DMS 273 (cell line): ENCODE results near the gene KRTAP5-2.

Experiments used
- DNase-seq: peaks from one replicate; lab custom pipeline; 2025; ENCODE audit not compliant: unreplicated experiment; lab: John Stamatoyannopoulos, UW

KRTAP5-2 gene

DNA sequence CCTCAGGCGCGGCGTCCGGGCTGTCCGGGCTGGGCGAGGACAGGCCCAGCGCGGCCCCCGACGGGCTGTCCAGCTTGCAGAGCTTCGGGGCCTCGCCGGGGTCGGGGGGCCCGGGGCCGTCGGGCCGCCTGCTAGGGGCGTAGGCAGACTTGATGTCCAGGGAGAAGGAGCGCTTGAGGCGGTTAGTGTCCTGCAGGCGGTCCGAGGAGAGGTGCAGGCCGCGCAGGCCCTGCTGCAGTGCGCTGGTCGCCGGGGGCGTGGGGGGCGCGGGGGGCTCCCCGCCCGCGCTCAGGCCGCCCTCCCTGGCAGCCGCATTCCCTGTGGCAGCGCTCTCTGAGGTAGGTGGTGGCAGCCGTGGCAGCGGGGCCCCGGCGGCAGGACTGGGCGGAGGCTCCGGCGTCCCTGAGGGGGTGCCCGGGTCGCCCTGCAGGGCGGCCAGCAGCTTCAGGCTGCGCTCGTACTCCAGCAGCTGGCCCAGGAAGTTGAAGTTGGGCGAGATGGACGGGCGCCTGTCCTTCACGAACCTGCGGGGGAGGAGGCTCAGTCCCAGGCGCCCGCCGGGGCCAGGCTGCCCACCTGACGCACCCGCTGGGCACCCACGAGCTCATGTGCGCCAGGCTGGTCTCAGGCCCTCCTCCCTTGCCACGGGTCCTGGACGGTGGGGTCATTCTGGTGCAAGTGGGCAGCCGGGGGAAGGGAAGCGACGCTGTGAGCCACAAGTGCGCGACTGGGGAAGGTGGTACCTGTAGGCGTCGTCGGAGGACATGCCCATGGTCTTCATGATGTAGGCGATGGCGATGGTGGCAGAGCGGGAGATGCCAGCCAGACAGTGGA, 40.8 kb downstream of the KRTAP5-2 start:
- DNase-seq: no peak

GRCh38 chr11:1556278-1556902, 41.7 kb downstream of the KRTAP5-2 start:
- no peak for DNase-seq

- DNase-seq: no peak
Observed at GRCh38 chr11:1555713-1556153, 42.4 kb downstream of the KRTAP5-2 start.

GRCh38 chr11:1554981-1555712, 42.9 kb downstream of the KRTAP5-2 start:
- DNase-seq: no peak

- DNase-seq: no peak
Observed at GRCh38 chr11:1553808-1554594, 44.1 kb downstream of the KRTAP5-2 start.

- no peak for DNase-seq
Observed at GRCh38 chr11:1549338-1550330, 48.5 kb downstream of the KRTAP5-2 start.

- peak; percentile 51 for DNase-seq
Observed at GRCh38 chr11:1548221-1549070, 49.6 kb downstream of the KRTAP5-2 start.

DNA sequence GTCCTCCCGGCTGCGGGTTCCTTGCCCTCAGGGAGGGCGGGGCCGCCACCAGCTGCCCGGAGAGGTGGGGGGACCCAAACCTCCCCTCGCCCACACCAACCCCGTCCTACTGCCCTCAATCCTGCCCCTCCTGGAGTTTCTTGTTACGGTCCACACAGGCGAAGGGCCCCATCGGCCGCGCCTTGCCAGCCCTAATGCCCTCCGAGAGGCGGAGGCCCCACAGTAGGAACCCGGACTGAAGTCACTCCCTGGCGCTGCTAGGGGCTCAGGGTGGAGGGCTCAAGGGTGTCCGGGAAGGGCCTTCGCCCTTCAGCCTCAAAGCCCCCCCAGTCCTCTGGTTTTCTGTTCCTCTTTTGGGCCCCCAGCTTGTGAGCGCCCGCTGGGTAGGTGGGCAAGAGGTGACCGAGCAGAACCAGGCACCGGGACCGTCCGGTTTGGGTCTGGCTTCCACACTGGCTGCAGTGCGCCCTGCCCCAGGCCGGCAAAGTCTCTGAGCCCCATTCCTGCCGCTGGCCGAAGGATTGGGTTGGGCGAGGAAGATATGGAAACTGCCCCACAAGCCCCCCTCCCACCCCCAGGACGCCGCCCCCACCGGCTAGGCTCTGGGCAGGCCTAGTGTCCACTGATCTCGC, 50.5 kb downstream of the KRTAP5-2 start:
- no peak for DNase-seq
